Rectal smooth muscle tissue (tissue), 1 donor: ENCODE results near the gene ARHGAP6.

Experiments
- H3K27ac ChIP-seq: one replicate; pipeline ENCODE4 v1.7.0; 2013; ENCODE audit warnings: low read depth, low read length, inconsistent platforms
- H3K27me3 ChIP-seq: one replicate; pipeline ENCODE4 v1.7.0; 2013; ENCODE audit warnings: low read length; ENCODE audit not compliant: control insufficient read depth, insufficient read depth
- H3K36me3 ChIP-seq: one replicate; pipeline ENCODE4 v1.7.0; 2013; ENCODE audit warnings: low read length; ENCODE audit not compliant: control insufficient read depth, insufficient read depth
- H3K4me1 ChIP-seq: one replicate; pipeline ENCODE4 v1.7.0; 2013; ENCODE audit warnings: low read length; ENCODE audit not compliant: control insufficient read depth, insufficient read depth
- H3K4me3 ChIP-seq: one replicate; pipeline ENCODE4 v1.7.0; 2013; ENCODE audit warnings: low read length
- H3K9ac ChIP-seq: one replicate; pipeline ENCODE4 v1.7.0; 2013; ENCODE audit warnings: low read length

The ARHGAP6 gene

GRCh38 chrX:11420851-11421250 lies 244.9 kb downstream of the ARHGAP6 start:
- Histone ChIP-seq H3K36me3 (no peaks in the 10 kb centered on the region), H3K4me3 (no peak overlapping the region), H3K4me1 (peaks cover 4% of the 10 kb centered on the region), H3K27me3 (no peaks in the 10 kb centered on the region), H3K9ac (no peak overlapping the region), H3K27ac (peak overlapping the region; percentile 21)

- H3K4me3 ChIP-seq: no peak overlapping the region
- H3K4me1 ChIP-seq: peaks cover 4% of the 10 kb centered on the region
- no peak overlapping the region for H3K9ac ChIP-seq
- no peak overlapping the region for H3K27ac ChIP-seq
- no peaks in the 10 kb centered on the region for H3K27me3 ChIP-seq
- H3K36me3 ChIP-seq: no peaks in the 10 kb centered on the region
These were observed 246.6 kb downstream of the ARHGAP6 start for GRCh38 chrX:11419102-11419501.

- no peak overlapping the region for H3K27ac ChIP-seq
- H3K4me3 ChIP-seq: no peak overlapping the region
- no peaks in the 10 kb centered on the region for H3K4me1 ChIP-seq
- no peaks in the 10 kb centered on the region for H3K27me3 ChIP-seq
- H3K36me3 ChIP-seq: no peaks in the 10 kb centered on the region
- H3K9ac ChIP-seq: no peak overlapping the region
These were observed 249.1 kb downstream of the ARHGAP6 start for GRCh38 chrX:11416600-11416999.

- no peak overlapping the region for H3K9ac ChIP-seq
- no peaks in the 10 kb centered on the region for H3K4me1 ChIP-seq
- no peaks in the 10 kb centered on the region for H3K27me3 ChIP-seq
- no peaks in the 10 kb centered on the region for H3K36me3 ChIP-seq
- H3K4me3 ChIP-seq: no peak overlapping the region
- no peak overlapping the region for H3K27ac ChIP-seq
These were observed 251.6 kb downstream of the ARHGAP6 start for GRCh38 chrX:11414091-11414490.

- H3K9ac ChIP-seq: no peak overlapping the region
- H3K36me3 ChIP-seq: no peaks in the 10 kb centered on the region
- H3K4me3 ChIP-seq: no peak overlapping the region
- H3K4me1 ChIP-seq: no peaks in the 10 kb centered on the region
- H3K27ac ChIP-seq: no peak overlapping the region
- H3K27me3 ChIP-seq: no peaks in the 10 kb centered on the region
These were observed 252.8 kb downstream of the ARHGAP6 start for GRCh38 chrX:11412715-11413623.

GRCh38 chrX:11409957-11410356 lies 255.8 kb downstream of the ARHGAP6 start:
- Histone ChIP-seq H3K4me3 (no peak overlapping the region), H3K27ac (no peak overlapping the region), H3K4me1 (no peaks in the 10 kb centered on the region), H3K9ac (no peak overlapping the region), H3K36me3 (no peaks in the 10 kb centered on the region), H3K27me3 (no peaks in the 10 kb centered on the region)

GRCh38 chrX:11408783-11409182 lies 256.9 kb downstream of the ARHGAP6 start:
- Histone ChIP-seq H3K27me3 (no peaks in the 10 kb centered on the region), H3K4me1 (no peaks in the 10 kb centered on the region), H3K9ac (no peak overlapping the region), H3K4me3 (no peak overlapping the region), H3K27ac (no peak overlapping the region), H3K36me3 (no peaks in the 10 kb centered on the region)

- Histone ChIP-seq H3K27ac (no peak overlapping the region), H3K9ac (no peak overlapping the region), H3K4me1 (no peaks in the 10 kb centered on the region), H3K4me3 (no peak overlapping the region), H3K27me3 (no peaks in the 10 kb centered on the region), H3K36me3 (no peaks in the 10 kb centered on the region)
These were observed 257.7 kb downstream of the ARHGAP6 start for GRCh38 chrX:11408109-11408405.

- H3K27ac ChIP-seq: no peak overlapping the region
- no peak overlapping the region for H3K9ac ChIP-seq
- H3K4me1 ChIP-seq: no peaks in the 10 kb centered on the region
- no peaks in the 10 kb centered on the region for H3K36me3 ChIP-seq
- no peak overlapping the region for H3K4me3 ChIP-seq
- H3K27me3 ChIP-seq: no peaks in the 10 kb centered on the region
These were observed 258.2 kb downstream of the ARHGAP6 start for GRCh38 chrX:11407331-11408108.

- no peaks in the 10 kb centered on the region for H3K36me3 ChIP-seq
- no peaks in the 10 kb centered on the region for H3K27me3 ChIP-seq
- no peak overlapping the region for H3K27ac ChIP-seq
- H3K4me3 ChIP-seq: no peak overlapping the region
- H3K9ac ChIP-seq: no peak overlapping the region
- no peaks in the 10 kb centered on the region for H3K4me1 ChIP-seq
These were observed 259.5 kb downstream of the ARHGAP6 start for GRCh38 chrX:11406109-11406765.

GRCh38 chrX:11403631-11404030 lies 262.1 kb downstream of the ARHGAP6 start:
- no peaks in the 10 kb centered on the region for H3K36me3 ChIP-seq
- no peak overlapping the region for H3K4me3 ChIP-seq
- H3K9ac ChIP-seq: no peak overlapping the region
- H3K4me1 ChIP-seq: no peaks in the 10 kb centered on the region
- no peaks in the 10 kb centered on the region for H3K27me3 ChIP-seq
- H3K27ac ChIP-seq: no peak overlapping the region

GRCh38 chrX:11401966-11402365 lies 263.8 kb downstream of the ARHGAP6 start:
- H3K36me3 ChIP-seq: no peaks in the 10 kb centered on the region
- H3K9ac ChIP-seq: no peak overlapping the region
- H3K27me3 ChIP-seq: no peaks in the 10 kb centered on the region
- H3K27ac ChIP-seq: no peak overlapping the region
- no peak overlapping the region for H3K4me3 ChIP-seq
- H3K4me1 ChIP-seq: no peaks in the 10 kb centered on the region
